Measurements from ENCODE around the gene ZNF507.
"Not testable (repeated sequence)": the region's sequence is repeated elsewhere in the genome, so short reads cannot be mapped to it uniquely, and the experiment has no call there.

- TF ChIP-seq CTCF (IDR thresholded peaks at IDR 0.05; ENCODE audit: borderline replicate concordance, extremely low read depth, low read length, poor library complexity, severe bottlenecking); EZH2 (IDR thresholded peaks at IDR 0.05; ENCODE audit: borderline replicate concordance, low read depth, low read length, severe bottlenecking): not testable (repeated sequence)
These were observed 29.0 kb downstream of the ZNF507 start for GRCh38 chr19:32374362-32374761.

Measured in DND-41 (cell line).